ENCODE measurements around the gene SOX18. TPM values are rescaled to one million over a fixed set of nuclear protein-coding genes. Genes with fewer than 3 reads are reported as not detected.

Gene SOX18
- total and polyA plus RNA-seq, 2 experiments from 2014 or later: 0.21 TPM; not detected in 1

GRCh38 chr20:64045346-64046011 lies 4.0 kb downstream of the SOX18 start:
- Histone ChIP-seq H3K4me1 (ENCODE audit: insufficient read depth) (peaks cover 23% of the 10 kb centered on the region), H3K9me2 (ENCODE audit: insufficient read depth) (no peaks in the 10 kb centered on the region), H2AFZ (no peak overlapping the region), H3K27ac (ENCODE audit: low read depth) (no peak overlapping the region), H4K20me1 (replicated peaks; ENCODE audit: insufficient read depth) (no peaks in the 10 kb centered on the region), H3K79me2 (replicated peaks; ENCODE audit: insufficient read depth) (no peaks in the 10 kb centered on the region), H3K36me3 (ENCODE audit: insufficient read depth) (no peaks in the 10 kb centered on the region), H3K4me3 (no peak overlapping the region), H3K27me3 (ENCODE audit: insufficient read depth) (peaks cover 89% of the 10 kb centered on the region), H3K4me2 (peak overlapping the region; percentile 55), H3F3A (replicated peaks; ENCODE audit: low read depth) (0 out of 2 replicates have a peak, but pooled peaks cover 10% of the 10 kb centered on the region)
- TF ChIP-seq CTCF (conservative IDR thresholded peaks at IDR 0.05; ENCODE audit: low read depth in 2 of 2) (no peak), EZH2 (IDR thresholded peaks at IDR 0.05; ENCODE audit: low read depth, unreplicated experiment) (no peak), NANOG (IDR thresholded peaks at IDR 0.05; ENCODE audit: borderline replicate concordance) (no peak), STAT1 (IDR thresholded peaks at IDR 0.05; ENCODE audit: unreplicated experiment) (no peak), POLR2AphosphoS5 (IDR thresholded peaks at IDR 0.05; ENCODE audit: low read depth) (no peak), JUNB (IDR thresholded peaks at IDR 0.05; ENCODE audit: unreplicated experiment) (no peak), ZNF331 (CRISPR knock-in tag; IDR thresholded peaks at IDR 0.05; ENCODE audit: low read depth) (no peak), ETS1 (IDR thresholded peaks at IDR 0.05) (no peak), ZNF114 (CRISPR knock-in tag; IDR thresholded peaks at IDR 0.05) (no peak), REST (IDR thresholded peaks at IDR 0.05; ENCODE audit: unreplicated experiment) (no peak), EZH2phosphoT487 (IDR thresholded peaks at IDR 0.05; ENCODE audit: unreplicated experiment) (no peak), CREB1 (CRISPR knock-in tag; IDR thresholded peaks at IDR 0.05; ENCODE audit: low read depth) (no peak), ZNF462 (CRISPR knock-in tag; IDR thresholded peaks at IDR 0.05) (no peak)
- H3K27me3 Mint-ChIP-seq (ENCODE audit: insufficient read depth, low read depth, poor library complexity): peaks cover 69% of the 10 kb centered on the region
- ATAC-seq: no peak
- no peaks in the 10 kb centered on the region; the same call in 2 of the 3 replicates for H3K36me3 Mint-ChIP-seq (ENCODE audit: low read depth)
- no peak overlapping the region for H3K4me3 Mint-ChIP-seq
- DNase-seq (ENCODE audit: low spot score): peak; percentile 27
- H3K9me3 Mint-ChIP-seq: no peaks in the 10 kb centered on the region
- peaks cover 16% of the 10 kb centered on the region for H3K4me1 Mint-ChIP-seq
- no peak overlapping the region for H3K27ac Mint-ChIP-seq

All from GM23338 (cell line).